WERI-Rb-1 (cell line): ENCODE results near the gene NPR1.
A peak's percentile ranks its signal among the peaks of the same experiment; 100 is the strongest.

Experiments used
- DNase-seq: peaks from one replicate; pipeline ENCODE4 v3.0.0-alpha.2; 2020
- H3K27ac ChIP-seq: fragments of 250-450 bp; sonication (Bioruptor Pico); 2 replicates; pipeline ENCODE4 v1.5.1; 2020; ENCODE audit warnings: mild to moderate bottlenecking, moderate library complexity
- H3K27me3 ChIP-seq: fragments of 250-450 bp; sonication (Bioruptor Pico); 2 replicates; pipeline ENCODE4 v1.5.1; 2021; ENCODE audit warnings: mild to moderate bottlenecking, low read depth, moderate library complexity; ENCODE audit not compliant: insufficient read depth, severe bottlenecking
- H3K36me3 ChIP-seq: fragments of 250-450 bp; sonication (Bioruptor Pico); 2 replicates; pipeline ENCODE4 v1.5.1; 2020; ENCODE audit warnings: mild to moderate bottlenecking, moderate library complexity
- H3K4me3 ChIP-seq: 2 replicates; pipeline ENCODE4 v1.5.1; 2011; ENCODE audit warnings: low read depth, mild to moderate bottlenecking, control low read depth, low read length
- H3K9me3 ChIP-seq: fragments of 250-450 bp; sonication (Bioruptor Pico); 2 replicates; pipeline ENCODE4 v1.5.1; 2021; ENCODE audit warnings: mild to moderate bottlenecking, moderate library complexity; ENCODE audit not compliant: severe bottlenecking
- CTCF ChIP-seq: IDR thresholded peaks from 2 replicates; pipeline ENCODE4 v1.5.1; 2011; ENCODE audit warnings: low read depth, mild to moderate bottlenecking, control low read depth, inconsistent platforms, low read length

The NPR1 gene

GRCh38 chr1:153678519-153679336 lies at the start of gene NPR1:
Gene NPR1, plus strand, starts transcription at chr1:153678688. Its CDS starts 421 bp downstream, at chr1:153679109.
- Histone ChIP-seq H3K27ac (no peak within 1 kb of the TSS), H3K36me3 (no peaks in the 10 kb centered on the region), H3K27me3 (peaks cover 44% of the 10 kb centered on the region), H3K4me3 (peak within 1 kb of the TSS; percentile 53), H3K9me3 (no peaks in the 10 kb centered on the region)
- TF ChIP-seq CTCF = 0 out of 2 replicates have a peak, but pooled peaks have one; percentile 29
- DNase-seq = peak; percentile 74

GRCh38 chr1:153629343-153629665 lies 49.2 kb upstream of the NPR1 start:
- H3K27ac ChIP-seq = peak overlapping the region; percentile 79
- peaks cover 6% of the 10 kb centered on the region for H3K9me3 ChIP-seq
- no peak for DNase-seq
- no peak for TF ChIP-seq CTCF
- no peaks in the 10 kb centered on the region for H3K27me3 ChIP-seq
- H3K36me3 ChIP-seq = peaks cover 38% of the 10 kb centered on the region
- no peak overlapping the region for H3K4me3 ChIP-seq

GRCh38 chr1:153629971-153630370 lies 48.5 kb upstream of the NPR1 start:
- no peak for DNase-seq
- Histone ChIP-seq H3K27ac (peak overlapping the region; percentile 79), H3K4me3 (no peak overlapping the region), H3K9me3 (peaks cover 6% of the 10 kb centered on the region), H3K36me3 (peaks cover 34% of the 10 kb centered on the region), H3K27me3 (no peaks in the 10 kb centered on the region)
- no peak for TF ChIP-seq CTCF

- no peaks in the 10 kb centered on the region for H3K27me3 ChIP-seq
- no peak overlapping the region for H3K4me3 ChIP-seq
- peak overlapping the region; percentile 79 for H3K27ac ChIP-seq
- TF ChIP-seq CTCF = no peak
- H3K9me3 ChIP-seq = peaks cover 6% of the 10 kb centered on the region
- DNase-seq = no peak
- peaks cover 34% of the 10 kb centered on the region for H3K36me3 ChIP-seq
Measured at GRCh38 chr1:153630384-153630783, 48.1 kb upstream of the NPR1 start.

- DNase-seq = no peak
- Histone ChIP-seq H3K27ac (peak overlapping the region; percentile 79), H3K27me3 (no peaks in the 10 kb centered on the region), H3K4me3 (no peak overlapping the region), H3K36me3 (peaks cover 34% of the 10 kb centered on the region), H3K9me3 (peaks cover 6% of the 10 kb centered on the region)
- TF ChIP-seq CTCF = no peak
Measured at GRCh38 chr1:153631047-153632022, 47.2 kb upstream of the NPR1 start.
